HepG2 (cell line): Measurements from ENCODE around the gene TET2. TPM values are rescaled to one million over a fixed set of nuclear protein-coding genes. Genes with fewer than 3 reads are reported as not detected.

ENCODE experiments used
- ATAC-seq: fragments of 200-7000 bp; cut with Tn5 transposase; 3 replicates; pipeline ENCODE4 v1.9.1; 2020; ENCODE audit warnings: mild to moderate bottlenecking, moderate library complexity
- BruUV-seq: library from RNA; stranded (reverse); fragments of 400-500 nt; replicated peaks from 2 replicates; lab custom pipeline; 2021; lab: Mats Ljungman, UMichigan
- CTCF ChIA-PET: fragments of 300-600 bp; formaldehyde crosslinking; extraction: SDS; loops from one replicate; lab custom pipeline; 2021; ENCODE audit warnings: low total read pairs, inconsistent platforms, low intra/inter-chr PET ratio; lab: Yijun Ruan, JAX
- POLR2A ChIA-PET: fragments of 350-600 bp; sonication (Branson Sonifier 250); formaldehyde crosslinking; loops from one replicate; lab custom pipeline; 2020; ENCODE audit warnings: antibody characterized with exemption, inconsistent platforms; lab: Yijun Ruan, JAX
- DNase-seq: peaks from one replicate; pipeline ENCODE4 v3.0.0-alpha.2; 2015; ENCODE audit warnings: low spot score
- FAIRE-seq: peaks from 3 replicates; lab custom pipeline; 2011; peaks lifted over from hg19 to GRCh38; lab: Jason Lieb, UNC
- H2AFZ ChIP-seq: one replicate; pipeline ENCODE4 v1.6.1; 2011; ENCODE audit warnings: low read length, inconsistent platforms
- H3K27ac ChIP-seq: fragments of 300-600 bp; 3 replicates; pipeline ENCODE4 v1.8.0; 2011; ENCODE audit warnings: mixed run types, mild to moderate bottlenecking, mixed read lengths, low read length, inconsistent platforms; ENCODE audit not compliant: insufficient read depth; ENCODE audit errors: extremely low read length
- H3K27me3 ChIP-seq, 2 experiments: fragments of 200-600 bp in 1 of 2; 2 replicates in 1 of 2; 3 replicates in 1 of 2; pipeline versions ENCODE4 v1.6.0 to v1.8.0; 2011; ENCODE audit warnings: low read length in 2 of 2, mild to moderate bottlenecking in 2 of 2, moderate library complexity in 2 of 2, inconsistent platforms in 1 of 2; ENCODE audit not compliant: insufficient read depth in 2 of 2, control insufficient read depth in 1 of 2
- H3K36me3 ChIP-seq, 2 experiments: fragments of 200-600 bp in 1 of 2; replicated peaks in 1 of 2; 2 replicates in 1 of 2; 3 replicates in 1 of 2; pipeline versions ENCODE4 v1.5.1 to v1.8.0; 2011; ENCODE audit warnings: low read length in 2 of 2, inconsistent platforms in 1 of 2; ENCODE audit not compliant: insufficient read depth in 2 of 2, control insufficient read depth in 1 of 2
- H3K4me1 ChIP-seq: 2 replicates; pipeline ENCODE4 v1.5.1; 2012; ENCODE audit warnings: low read length, inconsistent platforms; ENCODE audit not compliant: insufficient read depth
- H3K4me2 ChIP-seq: 2 replicates; pipeline ENCODE4 v1.6.0; 2011; ENCODE audit warnings: low read depth, low read length, inconsistent platforms
- H3K4me3 ChIP-seq, 3 experiments: fragments of 200-600 bp in 1 of 3; sonication (generic), shearing (Covaris generic) in 1 of 3; replicated peaks in 1 of 3; 2 replicates each; pipeline ENCODE4 v1.5.1; 2011 to 2016; ENCODE audit warnings: low read length in 3 of 3, inconsistent platforms in 2 of 3, low read depth in 2 of 3, mild to moderate bottlenecking in 2 of 3, control low read depth in 1 of 3, mixed read lengths in 1 of 3; ENCODE audit not compliant: insufficient read depth in 1 of 3
- H3K79me2 ChIP-seq: one replicate; pipeline ENCODE4 v1.6.1; 2011; ENCODE audit warnings: low read length, inconsistent platforms; ENCODE audit not compliant: insufficient read depth
- H3K9ac ChIP-seq: 2 replicates; pipeline ENCODE4 v1.6.0; 2011; ENCODE audit warnings: mild to moderate bottlenecking, low read depth, low read length, inconsistent platforms; ENCODE audit not compliant: insufficient read depth
- H3K9me3 ChIP-seq: 2 replicates; pipeline ENCODE4 v1.5.1; 2012; ENCODE audit warnings: mild to moderate bottlenecking, low read length
- H4K20me1 ChIP-seq: 2 replicates; pipeline ENCODE4 v1.6.0; 2011; ENCODE audit warnings: inconsistent platforms, mild to moderate bottlenecking, low read length, moderate library complexity; ENCODE audit not compliant: insufficient read depth
- E2F1 ChIP-seq: sonication (generic); formaldehyde crosslinking; IDR thresholded peaks from 2 replicates; pipeline ENCODE4 v1.5.0; 2020; ENCODE audit warnings: missing genetic modification reagents
- HDAC1 ChIP-seq: sonication (generic); formaldehyde crosslinking; IDR thresholded peaks from 2 replicates; pipeline ENCODE4 v1.5.1; 2020; ENCODE audit warnings: mild to moderate bottlenecking, missing genetic modification reagents
- JDP2 ChIP-seq: sonication (generic); formaldehyde crosslinking; IDR thresholded peaks from 2 replicates; pipeline ENCODE4 v1.8.1; 2022; ENCODE audit warnings: missing genetic modification reagents, borderline replicate concordance
- KDM2A ChIP-seq: sonication (generic); formaldehyde crosslinking; IDR thresholded peaks from 2 replicates; pipeline ENCODE4 v1.4.0; 2020; ENCODE audit warnings: low read depth, missing genetic modification reagents, borderline replicate concordance
- KIAA2018 ChIP-seq: sonication (generic); formaldehyde crosslinking; IDR thresholded peaks from 2 replicates; pipeline ENCODE4 v1.5.0; 2020; ENCODE audit warnings: mild to moderate bottlenecking, missing genetic modification reagents, borderline replicate concordance
- NAIF1 ChIP-seq: sonication (generic); formaldehyde crosslinking; IDR thresholded peaks from 2 replicates; pipeline ENCODE4 v1.5.0; 2020; ENCODE audit warnings: mild to moderate bottlenecking, missing genetic modification reagents, borderline replicate concordance
- NFE2L1 ChIP-seq: sonication (generic); formaldehyde crosslinking; IDR thresholded peaks from 2 replicates; pipeline ENCODE4 v1.4.0; 2020; ENCODE audit warnings: missing genetic modification reagents, mild to moderate bottlenecking, borderline replicate concordance
- POLR2AphosphoS2 ChIP-seq: IDR thresholded peaks from 2 replicates; pipeline ENCODE4 v1.6.1; 2011; ENCODE audit warnings: low read depth, low read length, improper control_type of control experiment
- ZBTB33 ChIP-seq: sonication (generic); formaldehyde crosslinking; IDR thresholded peaks from 2 replicates; pipeline ENCODE4 v1.4.0; 2020; ENCODE audit warnings: missing genetic modification reagents
- ZNF552 ChIP-seq: sonication (generic); formaldehyde crosslinking; IDR thresholded peaks from 2 replicates; pipeline ENCODE4 v1.9.0; 2022; ENCODE audit warnings: missing genetic modification reagents, mild to moderate bottlenecking, borderline replicate concordance
- ZNF652 ChIP-seq: IDR thresholded peaks from 2 replicates; pipeline ENCODE4 v1.6.1; 2016; ENCODE audit warnings: low read depth, borderline replicate concordance
- WGBS: methylation state at CpG from one replicate; pipeline ENCODE4 v1.1.6; 2017; ENCODE audit warnings: low lambda C conversion rate; 5-methylcytosine and 5-hydroxymethylcytosine counted together
- in situ Hi-C: cut with HindIII; loops from 2 replicates; pipeline ENCODE4 v1.10.0; 2017; ENCODE audit warnings: low pct_unique_long_range_greater_than_20kb; ENCODE audit not compliant: extremely low pct_ligation_motif_present
- intact Hi-C: fragments of 100-400 bp; cut with micrococcal nuclease; formaldehyde crosslinking; loops from one replicate; pipeline ENCODE4 v1.10.0; 2022; ENCODE audit not compliant: unreplicated experiment
- polyA plus RNA-seq, 8 experiments: library from polyadenylated mRNA; depleted of rRNA in 3 of 8; stranded (reverse) in 7 of 8; unstranded in 1 of 8; fragments of >200 nt; fragmentation: Illumina TruSeq in 4 of 8; extraction: Trizol in 4 of 8; gene quantifications; 2 replicates each; pipeline versions ENCODE4 v1.2.1 to v1.2.3, GENCODE V29; 2011 to 2016; ENCODE audit warnings: low read depth in 4 of 8, missing spikeins in 1 of 8, mixed read lengths in 1 of 8; ENCODE audit not compliant: insufficient read depth in 1 of 8
- total RNA-seq, 5 experiments: library from RNA; depleted of rRNA; stranded (reverse); fragments of >200 nt; fragmentation: Illumina TruSeq; extraction: Trizol; gene quantifications; 2 replicates each; pipeline ENCODE4 v1.2.3, GENCODE V29; 2016; ENCODE audit warnings: low read depth in 1 of 5
- TF ChIP-seq, protein P1 (sequence below): sonication (generic); formaldehyde crosslinking; IDR thresholded peaks from 2 replicates; pipeline ENCODE4 v1.8.1; 2023; ENCODE audit warnings: missing genetic modification reagents, inconsistent platforms, borderline replicate concordance

Gene TET2
- total and polyA plus RNA-seq, 2 of the 13 experiments (the other 11 are each of a cell fraction or from before 2014, with no cell fraction given): 4.7 to 4.8 TPM

GRCh38 chr4:105232374-105232773 is 85.7 kb downstream of the TET2 start:
- ATAC-seq (no peak), FAIRE-seq (no peak), DNase-seq (no peak)
- no peaks in the 10 kb centered on the region for H3K27me3 ChIP-seq
- H2AFZ ChIP-seq: no peak overlapping the region
- POLR2A ChIA-PET: no interaction called here
- 96% methylated on average over 4 of the region's 4 CpGs for WGBS
- peaks cover 12 to 23% of the 10 kb centered on the region in 2 experiments; a peak in 4 of 5 replicates for H3K36me3 ChIP-seq
- peaks cover 9% of the 10 kb centered on the region; the same call in 1 of the 2 replicates for H3K4me1 ChIP-seq
- no peak overlapping the region for H3K9ac ChIP-seq
- CTCF ChIA-PET: no interaction called here
- H4K20me1 ChIP-seq: no peaks in the 10 kb centered on the region; the same call in 1 of the 2 replicates
- no peaks in the 10 kb centered on the region for H3K9me3 ChIP-seq
- no TSS peak for BruUV-seq
- in situ Hi-C loops: no loop called here
- intact Hi-C loops: no loop called here
- no peaks in the 10 kb centered on the region for H3K79me2 ChIP-seq
- no peak overlapping the region for H3K27ac ChIP-seq
- H3K4me3 ChIP-seq: no peak overlapping the region
- H3K4me2 ChIP-seq: no peak overlapping the region
- TF ChIP-seq, protein P1, sequence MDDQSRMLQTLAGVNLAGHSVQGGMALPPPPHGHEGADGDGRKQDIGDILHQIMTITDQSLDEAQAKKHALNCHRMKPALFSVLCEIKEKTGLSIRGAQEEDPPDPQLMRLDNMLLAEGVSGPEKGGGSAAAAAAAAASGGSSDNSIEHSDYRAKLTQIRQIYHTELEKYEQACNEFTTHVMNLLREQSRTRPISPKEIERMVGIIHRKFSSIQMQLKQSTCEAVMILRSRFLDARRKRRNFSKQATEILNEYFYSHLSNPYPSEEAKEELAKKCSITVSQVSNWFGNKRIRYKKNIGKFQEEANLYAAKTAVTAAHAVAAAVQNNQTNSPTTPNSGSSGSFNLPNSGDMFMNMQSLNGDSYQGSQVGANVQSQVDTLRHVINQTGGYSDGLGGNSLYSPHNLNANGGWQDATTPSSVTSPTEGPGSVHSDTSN (CRISPR knock-in tag): no peak
- TF ChIP-seq ZBTB33 (CRISPR knock-in tag) (no peak), E2F1 (CRISPR knock-in tag) (no peak), NAIF1 (CRISPR knock-in tag) (no peak), HDAC1 (CRISPR knock-in tag) (no peak), ZNF552 (CRISPR knock-in tag) (no peak), POLR2AphosphoS2 (no peak), KDM2A (no peak), KIAA2018 (CRISPR knock-in tag) (no peak), ZNF652 (CRISPR knock-in tag) (no peak), JDP2 (no peak), NFE2L1 (CRISPR knock-in tag) (no peak)
